Bronchial epithelial cell (primary cell): ENCODE data around the gene PLCL1. TPM values are rescaled to one million over a fixed set of nuclear protein-coding genes. Genes with fewer than 3 reads are reported as not detected.

ENCODE experiments used
- DNase-seq: peaks from one replicate; pipeline ENCODE4 v3.0.0-alpha.2; 2010; ENCODE audit warnings: low read depth
- FAIRE-seq: peaks from 2 replicates; lab custom pipeline; 2011; peaks lifted over from hg19 to GRCh38; lab: Jason Lieb, UNC
- H3K27me3 ChIP-seq: 2 replicates; pipeline ENCODE4 v1.5.1; 2011; ENCODE audit warnings: low read length; ENCODE audit not compliant: control insufficient read depth, insufficient read depth
- H3K36me3 ChIP-seq: 2 replicates; pipeline ENCODE4 v1.5.1; 2011; ENCODE audit warnings: low read length; ENCODE audit not compliant: control insufficient read depth, insufficient read depth
- H3K4me3 ChIP-seq: 2 replicates; pipeline ENCODE4 v1.5.1; 2011; ENCODE audit warnings: mild to moderate bottlenecking, low read depth, low read length, control low read depth
- total RNA-seq: library from RNA; depleted of rRNA; stranded (reverse); fragments of >200 nt; gene quantifications from 2 replicates; pipeline ENCODE4 v1.2.1, GENCODE V29; 2014
- TF ChIP-seq, protein P1 (sequence below): IDR thresholded peaks from 2 replicates; pipeline ENCODE4 v1.5.1; 2011; ENCODE audit warnings: mild to moderate bottlenecking, moderate library complexity, low read length, control low read depth, inconsistent platforms; ENCODE audit not compliant: insufficient read depth, severe bottlenecking

Gene PLCL1
- total RNA-seq, 1 donor from 2014 or later = not detected

DNA sequence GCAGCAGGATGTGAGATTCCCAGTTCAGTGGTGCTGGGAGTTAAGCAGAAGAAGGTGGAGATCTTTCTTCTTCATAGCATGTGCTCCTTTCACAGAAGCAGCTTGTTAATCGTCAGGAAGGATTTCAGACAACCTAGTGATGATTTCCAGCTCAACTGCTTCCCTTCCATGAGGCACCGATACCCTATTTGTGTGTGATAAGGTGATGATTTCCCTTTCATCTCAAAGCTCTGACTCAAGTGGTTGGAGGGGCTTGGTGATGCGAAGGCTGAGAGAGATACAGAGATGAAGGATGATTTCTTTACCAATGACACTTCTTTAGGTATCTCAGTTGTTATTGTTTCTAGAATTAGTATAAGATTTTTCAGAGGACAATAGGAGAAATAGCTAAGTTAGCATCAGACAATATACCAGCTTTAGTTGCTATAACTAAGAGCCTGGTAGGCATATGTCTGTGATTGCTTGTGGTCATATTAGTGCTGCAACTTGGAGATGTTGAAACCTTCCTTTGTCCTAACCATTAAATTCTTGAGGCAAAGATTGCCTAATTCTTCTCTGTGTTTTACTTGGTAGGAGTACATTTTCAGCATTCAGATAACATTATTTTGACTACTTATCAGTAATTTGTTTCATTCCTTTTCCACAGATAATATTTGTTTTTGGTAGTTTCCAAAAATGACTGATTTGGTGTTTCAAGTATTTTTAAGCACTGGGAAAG lies 111.3 kb downstream of the PLCL1 start:
- H3K27me3 ChIP-seq = no peaks in the 10 kb centered on the region
- TF ChIP-seq, protein P1, sequence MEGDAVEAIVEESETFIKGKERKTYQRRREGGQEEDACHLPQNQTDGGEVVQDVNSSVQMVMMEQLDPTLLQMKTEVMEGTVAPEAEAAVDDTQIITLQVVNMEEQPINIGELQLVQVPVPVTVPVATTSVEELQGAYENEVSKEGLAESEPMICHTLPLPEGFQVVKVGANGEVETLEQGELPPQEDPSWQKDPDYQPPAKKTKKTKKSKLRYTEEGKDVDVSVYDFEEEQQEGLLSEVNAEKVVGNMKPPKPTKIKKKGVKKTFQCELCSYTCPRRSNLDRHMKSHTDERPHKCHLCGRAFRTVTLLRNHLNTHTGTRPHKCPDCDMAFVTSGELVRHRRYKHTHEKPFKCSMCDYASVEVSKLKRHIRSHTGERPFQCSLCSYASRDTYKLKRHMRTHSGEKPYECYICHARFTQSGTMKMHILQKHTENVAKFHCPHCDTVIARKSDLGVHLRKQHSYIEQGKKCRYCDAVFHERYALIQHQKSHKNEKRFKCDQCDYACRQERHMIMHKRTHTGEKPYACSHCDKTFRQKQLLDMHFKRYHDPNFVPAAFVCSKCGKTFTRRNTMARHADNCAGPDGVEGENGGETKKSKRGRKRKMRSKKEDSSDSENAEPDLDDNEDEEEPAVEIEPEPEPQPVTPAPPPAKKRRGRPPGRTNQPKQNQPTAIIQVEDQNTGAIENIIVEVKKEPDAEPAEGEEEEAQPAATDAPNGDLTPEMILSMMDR = no peak
- DNase-seq (peak; percentile 20), FAIRE-seq (no peak)
- no peak overlapping the region for H3K4me3 ChIP-seq
- H3K36me3 ChIP-seq = no peaks in the 10 kb centered on the region

DNA sequence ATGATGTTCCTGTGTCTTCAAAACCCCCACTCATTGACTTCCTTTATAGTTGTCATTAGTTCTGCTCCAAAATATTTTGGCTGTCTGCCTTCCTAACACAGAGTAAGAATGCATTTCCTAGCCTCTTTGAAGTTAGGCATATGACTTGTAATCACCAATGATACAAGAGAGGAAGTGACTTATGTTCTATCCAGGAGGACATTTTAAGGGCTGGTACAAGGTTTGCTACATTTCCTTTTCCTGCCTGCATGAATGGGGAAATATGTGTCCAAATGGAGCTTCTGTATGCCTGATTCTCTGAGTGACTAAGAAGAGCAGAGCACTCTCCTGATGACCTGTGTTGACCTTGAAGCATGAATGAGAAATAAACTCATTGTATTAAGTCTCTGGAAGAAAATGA lies 115.1 kb downstream of the PLCL1 start:
- no peak for DNase-seq
- TF ChIP-seq, protein P1 = no peak
- no peak overlapping the region for H3K4me3 ChIP-seq
- H3K27me3 ChIP-seq = no peaks in the 10 kb centered on the region
- no peak for FAIRE-seq
- H3K36me3 ChIP-seq = no peaks in the 10 kb centered on the region

DNA sequence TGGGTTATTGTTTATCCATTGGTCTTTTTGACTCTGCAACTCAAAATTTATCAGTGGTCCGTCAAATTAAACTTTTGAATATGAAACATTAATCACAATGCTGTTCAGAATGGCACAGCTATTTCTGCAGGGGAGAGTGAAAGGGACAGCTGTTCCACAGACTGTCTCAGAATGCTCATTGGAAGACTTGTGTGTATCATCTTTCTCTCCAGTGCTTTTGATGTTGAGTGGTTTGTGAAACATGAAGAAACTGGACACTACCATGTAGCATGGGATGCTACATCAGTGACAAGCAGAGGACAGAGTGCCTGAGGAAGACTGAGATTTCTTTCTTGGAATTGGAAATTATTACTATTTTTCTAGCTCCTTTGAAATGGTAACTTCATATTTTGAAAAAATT lies 115.7 kb downstream of the PLCL1 start:
- no peak overlapping the region for H3K4me3 ChIP-seq
- H3K36me3 ChIP-seq = no peaks in the 10 kb centered on the region
- TF ChIP-seq, protein P1 = no peak
- FAIRE-seq (no peak), DNase-seq (no peak)
- no peaks in the 10 kb centered on the region for H3K27me3 ChIP-seq

DNA sequence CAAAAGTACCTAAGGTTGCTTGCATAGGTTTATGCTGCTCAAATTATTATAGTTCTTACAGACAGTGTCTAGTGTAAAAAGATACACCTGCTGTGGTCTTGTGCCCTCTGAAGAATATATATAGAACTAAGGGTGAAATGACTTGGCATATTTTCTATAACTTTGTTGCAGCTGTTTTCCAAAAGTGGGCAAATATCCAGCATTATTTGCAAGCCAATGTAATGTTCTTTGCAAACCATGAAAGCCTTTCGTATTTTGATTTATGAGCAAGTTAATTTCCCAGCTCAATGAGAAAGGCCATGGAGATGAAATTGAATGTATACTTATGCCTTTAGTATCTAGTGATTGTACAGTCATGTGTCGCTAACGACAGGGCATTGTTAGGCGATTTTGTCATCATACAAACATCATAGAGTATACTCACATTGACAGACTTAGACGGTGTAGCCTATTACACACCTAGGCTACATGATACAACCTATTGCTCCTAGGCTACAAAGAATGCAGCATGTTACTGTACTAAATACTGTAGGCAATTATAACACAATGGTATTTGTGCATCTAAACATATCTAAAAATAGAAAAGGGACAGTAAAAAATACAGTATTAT lies 116.3 kb downstream of the PLCL1 start:
- no peak overlapping the region for H3K4me3 ChIP-seq
- H3K36me3 ChIP-seq = no peaks in the 10 kb centered on the region
- TF ChIP-seq, protein P1 = no peak
- DNase-seq (no peak), FAIRE-seq (no peak)
- H3K27me3 ChIP-seq = no peaks in the 10 kb centered on the region

DNA sequence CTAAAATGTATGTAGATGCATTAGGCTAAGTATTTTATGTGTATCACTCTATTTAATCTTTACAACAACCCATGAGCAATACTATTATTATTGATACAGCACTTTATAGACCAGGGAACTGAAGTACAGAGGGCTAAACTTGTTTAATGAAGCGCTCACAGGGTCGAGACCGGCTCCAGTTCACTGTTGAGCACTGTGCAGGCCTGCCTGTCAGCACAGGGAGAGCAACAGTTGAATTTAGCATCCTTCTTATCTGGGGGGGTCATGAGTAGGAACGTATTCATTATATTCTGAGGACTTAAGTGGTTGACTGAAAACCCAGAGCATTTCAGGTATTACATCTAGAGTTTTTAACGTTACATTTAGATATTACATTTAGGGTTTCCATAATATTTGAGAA lies 120.1 kb downstream of the PLCL1 start:
- Histone ChIP-seq H3K4me3 (no peak overlapping the region), H3K27me3 (no peaks in the 10 kb centered on the region), H3K36me3 (no peaks in the 10 kb centered on the region)
- DNase-seq (no peak), FAIRE-seq (no peak)
- TF ChIP-seq, protein P1 = no peak
